HFFc6 (cell line): Measurements from ENCODE around the gene NLRX1. TPM values are rescaled to one million over a fixed set of nuclear protein-coding genes. Genes with fewer than 3 reads are reported as not detected.
A peak's percentile ranks its signal among the peaks of the same experiment; 100 is the strongest.

Experiments
- DNase-seq: peaks from one replicate; pipeline ENCODE4 v3.0.0-alpha.2; 2018
- H3K27ac Mint-ChIP-seq: 2 replicates; pipeline ENCODE4 v1.8.0; 2020; ENCODE audit warnings: mild to moderate bottlenecking, mixed read lengths
- H3K27me3 Mint-ChIP-seq: 2 replicates; pipeline ENCODE4 v1.8.0; 2021; ENCODE audit warnings: mild to moderate bottlenecking, moderate library complexity, mixed read lengths; ENCODE audit not compliant: insufficient read depth
- H3K36me3 Mint-ChIP-seq: 2 replicates; pipeline ENCODE4 v1.8.0; 2021; ENCODE audit warnings: low read depth, mixed read lengths
- H3K4me1 Mint-ChIP-seq: 2 replicates; pipeline ENCODE4 v1.8.0; 2020; ENCODE audit warnings: low read depth, mixed read lengths
- H3K4me3 Mint-ChIP-seq: 2 replicates; pipeline ENCODE4 v1.8.0; 2020; ENCODE audit warnings: mild to moderate bottlenecking, moderate library complexity, mixed read lengths
- H3K9me3 Mint-ChIP-seq: 2 replicates; pipeline ENCODE4 v1.8.0; 2020; ENCODE audit warnings: mild to moderate bottlenecking, mixed read lengths
- CTCF ChIP-seq: fragments of 200-600 bp; sonication (generic); IDR thresholded peaks from 2 replicates; pipeline ENCODE4 v1.5.0; 2021; ENCODE audit warnings: antibody characterized with exemption, mild to moderate bottlenecking
- long read RNA-seq: library from polyadenylated mRNA; unstranded; transcript quantifications from one replicate; pipeline ENCODE4 v2.0.0, GENCODE V29; 2019
- total RNA-seq, 6 experiments: library from RNA; stranded (reverse); fragmentation: NEBNext Ultra II Directional; extraction: Animal tissue kit (Norgen Biotek cat#: 25700); gene quantifications; 2 replicates in 1 of 6; 3 replicates in 5 of 6; pipeline ENCODE4 v1.2.3, GENCODE V29; 2021

The NLRX1 gene
- total RNA-seq: 10 to 100 TPM; 11.8 to 14.5 (median 12.9) TPM
- long read RNA-seq, partial matches to known transcripts: 5 of 11 reads
- long read RNA-seq, other reads (novel, unspliced or antisense): 4 of 11 reads

- peak; percentile 72 for DNase-seq
- Mint-ChIP-seq H3K27me3 (no peaks in the 10 kb centered on the region; the same call in 1 of the 2 replicates), H3K27ac (peak within 1 kb of the TSS; percentile 83), H3K4me3 (peak within 1 kb of the TSS; percentile 86), H3K36me3 (no peaks in the 10 kb centered on the region), H3K4me1 (peaks cover 31% of the 10 kb centered on the region), H3K9me3 (no peaks in the 10 kb centered on the region)
- peak; percentile 89 for TF ChIP-seq CTCF
These were observed at the start of gene NLRX1 for GRCh38 chr11:119168471-119169281. Gene NLRX1 (plus strand): TSS chr11:119168725. CDS start chr11:119171404, 2,679 bp downstream.

DNA sequence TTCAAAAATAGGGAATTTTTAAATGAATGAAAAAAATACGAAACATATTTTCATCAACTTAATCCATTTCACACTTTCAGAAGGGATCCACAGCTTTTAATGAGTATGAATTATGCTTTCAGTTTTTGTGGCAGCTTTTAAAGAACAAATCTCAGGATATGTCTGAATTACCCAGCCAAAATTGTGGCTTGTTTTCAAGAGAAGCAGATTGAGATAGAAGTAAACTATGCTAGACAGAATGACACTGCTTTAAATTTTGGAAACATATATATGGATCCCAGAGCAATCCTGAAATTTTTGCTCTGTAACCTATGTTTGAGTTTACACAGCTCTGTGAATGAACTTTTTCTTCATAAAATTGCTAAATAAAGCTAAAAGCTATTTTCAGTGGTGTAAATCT is 49.6 kb upstream of the NLRX1 start:
- no peak for TF ChIP-seq CTCF
- no peaks in the 10 kb centered on the region for H3K27me3 Mint-ChIP-seq
- peaks cover 14% of the 10 kb centered on the region; the same call in 1 of the 2 replicates for H3K36me3 Mint-ChIP-seq

DNA sequence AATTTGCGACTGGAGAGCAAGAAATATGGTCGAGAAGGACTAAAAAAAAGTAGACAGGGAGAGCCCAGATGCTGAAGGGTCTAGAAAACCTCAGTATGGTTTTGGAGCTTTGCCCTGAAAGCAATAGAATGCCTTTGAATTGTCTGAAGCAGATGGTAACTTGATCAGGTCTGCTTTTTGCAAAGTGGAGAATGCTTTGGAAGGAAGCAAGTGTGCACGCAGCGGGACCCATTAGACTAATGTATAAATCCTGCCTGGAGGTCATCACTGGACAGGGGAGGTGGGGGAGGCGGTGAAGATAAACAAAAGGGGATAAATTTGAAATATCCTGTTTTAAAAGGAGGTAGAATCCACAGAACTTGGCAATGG is 47.9 kb upstream of the NLRX1 start:
- peak; percentile 38 for DNase-seq
- peaks cover 28% of the 10 kb centered on the region for H3K4me1 Mint-ChIP-seq
- H3K9me3 Mint-ChIP-seq: no peaks in the 10 kb centered on the region

More for the DNA sequence above, 49.6 kb upstream of the NLRX1 start:
- Mint-ChIP-seq H3K9me3 (no peaks in the 10 kb centered on the region), H3K4me1 (peaks cover 28% of the 10 kb centered on the region), H3K27ac (no peak overlapping the region), H3K4me3 (no peak overlapping the region)
- no peak for DNase-seq

DNA sequence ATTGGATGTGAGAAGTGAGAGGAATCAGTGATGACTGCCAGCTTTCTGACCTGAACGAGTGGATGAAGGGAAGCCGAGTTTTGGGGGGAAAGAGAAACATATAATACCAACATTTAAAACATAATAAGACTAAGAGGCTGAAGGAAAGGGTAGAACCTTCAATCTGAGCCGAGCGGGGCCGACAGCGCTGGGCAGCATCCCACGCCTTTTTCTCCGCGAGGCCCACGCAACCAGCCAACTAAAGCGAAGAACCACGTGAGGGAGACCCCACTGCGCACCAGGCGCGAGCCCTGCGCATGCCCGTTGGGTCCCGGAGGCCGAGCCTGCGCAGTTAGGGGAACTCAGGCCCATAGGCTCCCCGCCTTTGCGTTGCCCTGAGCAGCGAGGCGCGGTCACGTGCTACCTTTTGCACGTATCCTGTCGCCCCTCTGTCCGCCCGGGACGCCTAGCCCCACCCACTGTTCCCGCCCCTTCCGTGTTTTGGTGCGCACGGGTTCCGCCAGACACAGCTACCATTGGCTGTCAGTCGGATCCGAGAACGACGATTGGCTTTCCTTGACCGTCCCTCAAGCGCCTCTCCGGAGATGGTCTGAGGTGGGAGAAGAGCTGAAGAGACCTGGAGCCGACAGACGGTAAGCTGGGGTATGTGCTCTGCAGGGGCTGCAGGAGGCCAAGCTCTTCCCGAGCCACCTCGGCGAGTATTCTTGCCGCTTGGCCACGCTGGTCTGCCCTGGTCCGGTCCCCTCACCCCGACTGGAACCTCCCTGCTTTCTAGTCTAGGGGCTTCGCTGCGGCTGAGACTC is 47.3 kb upstream of the NLRX1 start, which contains the start of gene HINFP:
HINFP (plus strand) TSS at position 573 of the 803 bp plus-strand sequence. CDS start 5,365 bp downstream, outside the sequence.
- no peak for TF ChIP-seq CTCF
- Mint-ChIP-seq H3K4me3 (peak within 1 kb of the TSS; percentile 97), H3K9me3 (no peaks in the 10 kb centered on the region), H3K27me3 (no peaks in the 10 kb centered on the region), H3K27ac (peak within 1 kb of the TSS; percentile 85), H3K36me3 (peaks cover 4% of the 10 kb centered on the region; the same call in 1 of the 2 replicates), H3K4me1 (peaks cover 28% of the 10 kb centered on the region)
- peak; percentile 99 for DNase-seq

More for the DNA sequence above, 47.9 kb upstream of the NLRX1 start:
- H3K27me3 Mint-ChIP-seq: no peaks in the 10 kb centered on the region
- H3K27ac Mint-ChIP-seq: peak overlapping the region; percentile 85
- H3K36me3 Mint-ChIP-seq: peaks cover 8% of the 10 kb centered on the region; the same call in 1 of the 2 replicates
- H3K4me3 Mint-ChIP-seq: peak overlapping the region; percentile 97
- no peak for TF ChIP-seq CTCF

DNA sequence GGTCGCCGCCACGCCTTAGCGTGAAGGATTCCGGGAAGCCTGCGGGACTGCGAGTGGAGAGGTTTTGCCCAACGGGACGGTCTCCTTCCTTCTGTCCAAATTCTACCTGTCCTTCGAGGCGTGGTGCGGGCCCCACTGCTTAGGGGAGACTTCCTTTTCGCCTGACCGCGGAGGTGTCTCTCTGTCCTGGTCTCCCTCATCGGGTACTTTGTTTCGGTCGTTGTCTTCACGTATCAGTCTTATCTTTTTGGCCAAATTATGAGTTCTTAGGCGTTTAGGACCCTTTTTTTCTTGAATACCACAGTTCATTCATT is 46.8 kb upstream of the NLRX1 start:
- DNase-seq: no peak
- Mint-ChIP-seq H3K9me3 (no peaks in the 10 kb centered on the region), H3K27ac (peak overlapping the region; percentile 77), H3K4me3 (peak overlapping the region; percentile 97), H3K27me3 (no peaks in the 10 kb centered on the region), H3K36me3 (peaks cover 4% of the 10 kb centered on the region; the same call in 1 of the 2 replicates), H3K4me1 (peaks cover 28% of the 10 kb centered on the region)
- TF ChIP-seq CTCF: no peak
